Left lung (tissue), 10 donors: Measurements from ENCODE around the gene PRKAR1A. TPM values are rescaled to one million over a fixed set of nuclear protein-coding genes. Genes with fewer than 3 reads are reported as not detected.
"Not testable (repeated sequence)": the region's sequence is repeated elsewhere in the genome, so short reads cannot be mapped to it uniquely, and the experiment has no call there.

Experiments
- ATAC-seq: fragments of 200-7000 bp; cut with Tn5 transposase; one replicate; pipeline ENCODE4 v1.9.1; 2020; ENCODE audit warnings: moderate library complexity
- DNase-seq, 4 donors: peaks; one replicate each; pipeline ENCODE4 v3.0.0-alpha.2; 2013 to 2020
- H3K27ac ChIP-seq, 2 donors: fragments of 200-600 bp; sonication (generic) in 1 of 2; one replicate each; pipeline versions ENCODE4 v1.5.0 to v1.8.0; 2020 to 2021
- H3K27me3 ChIP-seq, 2 donors: fragments of 200-600 bp; sonication (generic) in 1 of 2; one replicate each; pipeline versions ENCODE4 v1.5.0 to v1.8.0; 2020 to 2021
- H3K36me3 ChIP-seq, 2 donors: fragments of 200-600 bp; sonication (generic) in 1 of 2; one replicate each; pipeline versions ENCODE4 v1.5.0 to v1.8.0; 2020 to 2021
- H3K4me1 ChIP-seq, 2 donors: fragments of 200-600 bp; one replicate each; pipeline ENCODE4 v1.8.0; 2021
- H3K4me3 ChIP-seq, 2 donors: fragments of 200-600 bp; sonication (generic) in 1 of 2; one replicate each; pipeline versions ENCODE4 v1.5.0 to v1.8.0; 2020 to 2021; ENCODE audit warnings: mild to moderate bottlenecking in 1 of 2
- H3K9me3 ChIP-seq, 2 donors: fragments of 200-600 bp; sonication (generic) in 1 of 2; one replicate each; pipeline versions ENCODE4 v1.5.0 to v1.8.0; 2020 to 2021
- intact Hi-C, 2 donors: fragments of 100-400 bp; cut with DNase I; formaldehyde crosslinking; loops; one replicate each; pipeline versions ENCODE4 v1.11.2 to v1.14.2; 2022
- polyA plus RNA-seq, 6 donors: library from polyadenylated mRNA; unstranded; fragments of 120-200 nt; gene quantifications; one replicate each; pipeline ENCODE4 v1.2.1, GENCODE V29; 2013; ENCODE audit not compliant: insufficient read length in 6 of 6
- total RNA-seq, 2 donors: library from RNA; stranded (reverse); fragmentation: NEBNext Ultra II Directional; extraction: Animal tissue kit (Norgen Biotek cat#: 25700); gene quantifications; one replicate each; pipeline ENCODE4 v1.2.1, GENCODE V29; 2021
- TF ChIP-seq, protein P1 (sequence below), 2 donors: fragments of 200-600 bp; sonication (generic) in 1 of 2; IDR thresholded peaks; one replicate each; pipeline versions ENCODE4 v1.5.0 to v1.8.0; 2021; ENCODE audit warnings: antibody characterized with exemption in 2 of 2
- donor health status: DM: no; HTN: yes; CAD: no.
- donor health status: DM: no; HTN: no; CAD: no.

Gene PRKAR1A
- total and polyA plus RNA-seq, 8 donors = 307 to 376 (median 330) TPM

DNA sequence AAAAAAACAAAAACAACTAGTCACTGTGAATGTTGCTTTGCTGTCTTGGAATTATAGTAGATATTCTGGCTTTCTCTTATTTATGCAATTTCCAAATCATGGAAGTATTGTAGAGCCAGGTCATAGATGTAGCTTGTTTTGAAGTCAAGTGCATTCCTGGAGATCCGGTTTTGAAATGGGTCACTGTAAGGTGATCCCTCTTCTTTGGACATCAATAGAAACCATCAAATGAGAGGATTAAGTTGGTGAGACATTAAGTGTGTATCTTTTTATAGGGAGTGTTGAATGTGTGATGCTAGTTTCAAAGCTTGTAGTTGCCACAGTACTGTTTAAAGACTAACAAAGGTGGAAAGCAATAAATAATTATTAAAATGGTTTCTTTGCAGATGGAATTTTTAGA lies 4.5 kb downstream of the PRKAR1A start:
- TF ChIP-seq, protein P1, sequence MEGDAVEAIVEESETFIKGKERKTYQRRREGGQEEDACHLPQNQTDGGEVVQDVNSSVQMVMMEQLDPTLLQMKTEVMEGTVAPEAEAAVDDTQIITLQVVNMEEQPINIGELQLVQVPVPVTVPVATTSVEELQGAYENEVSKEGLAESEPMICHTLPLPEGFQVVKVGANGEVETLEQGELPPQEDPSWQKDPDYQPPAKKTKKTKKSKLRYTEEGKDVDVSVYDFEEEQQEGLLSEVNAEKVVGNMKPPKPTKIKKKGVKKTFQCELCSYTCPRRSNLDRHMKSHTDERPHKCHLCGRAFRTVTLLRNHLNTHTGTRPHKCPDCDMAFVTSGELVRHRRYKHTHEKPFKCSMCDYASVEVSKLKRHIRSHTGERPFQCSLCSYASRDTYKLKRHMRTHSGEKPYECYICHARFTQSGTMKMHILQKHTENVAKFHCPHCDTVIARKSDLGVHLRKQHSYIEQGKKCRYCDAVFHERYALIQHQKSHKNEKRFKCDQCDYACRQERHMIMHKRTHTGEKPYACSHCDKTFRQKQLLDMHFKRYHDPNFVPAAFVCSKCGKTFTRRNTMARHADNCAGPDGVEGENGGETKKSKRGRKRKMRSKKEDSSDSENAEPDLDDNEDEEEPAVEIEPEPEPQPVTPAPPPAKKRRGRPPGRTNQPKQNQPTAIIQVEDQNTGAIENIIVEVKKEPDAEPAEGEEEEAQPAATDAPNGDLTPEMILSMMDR (IDR thresholded peaks at IDR 0.05) = no peak
- Histone ChIP-seq H3K27me3 (no peaks in the 10 kb centered on the region), H3K27ac (no peak overlapping the region), H3K9me3 (no peaks in the 10 kb centered on the region), H3K4me1 (peaks cover 17 to 48% of the 10 kb centered on the region in 2 donors), H3K36me3 (peaks cover 0 to 59% of the 10 kb centered on the region in 2 donors), H3K4me3 (no peak overlapping the region)
- no peak for DNase-seq
- ATAC-seq = no peak
- intact Hi-C loops = no loop called here

DNA sequence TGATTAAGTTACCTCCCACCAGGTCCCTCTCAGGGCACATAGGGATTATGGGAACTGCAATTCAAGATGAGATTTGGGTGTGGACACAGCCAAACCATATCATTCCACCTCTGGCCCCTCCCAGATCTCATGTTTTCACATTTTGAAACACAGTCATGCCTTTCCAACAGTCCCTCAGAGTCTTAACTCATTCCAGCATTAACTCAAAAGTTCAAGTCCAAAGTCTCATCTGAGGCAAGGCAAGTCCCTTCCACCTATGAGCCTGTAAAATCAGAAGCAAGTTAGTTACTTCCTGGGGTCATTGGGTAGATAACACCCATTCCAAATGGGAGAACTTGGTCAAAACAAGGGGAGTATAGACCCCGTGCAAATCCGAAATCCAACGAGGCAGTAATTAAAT lies 5.4 kb downstream of the PRKAR1A start:
- DNase-seq, H3K4me3 ChIP-seq, ATAC-seq, H3K9me3 ChIP-seq, intact Hi-C loops, H3K27me3 ChIP-seq, H3K27ac ChIP-seq: not testable (repeated sequence)
- H3K4me1 ChIP-seq = peaks cover 17 to 57% of the 10 kb centered on the region in 2 donors
- H3K36me3 ChIP-seq = peaks cover 0 to 64% of the 10 kb centered on the region in 2 donors

DNA sequence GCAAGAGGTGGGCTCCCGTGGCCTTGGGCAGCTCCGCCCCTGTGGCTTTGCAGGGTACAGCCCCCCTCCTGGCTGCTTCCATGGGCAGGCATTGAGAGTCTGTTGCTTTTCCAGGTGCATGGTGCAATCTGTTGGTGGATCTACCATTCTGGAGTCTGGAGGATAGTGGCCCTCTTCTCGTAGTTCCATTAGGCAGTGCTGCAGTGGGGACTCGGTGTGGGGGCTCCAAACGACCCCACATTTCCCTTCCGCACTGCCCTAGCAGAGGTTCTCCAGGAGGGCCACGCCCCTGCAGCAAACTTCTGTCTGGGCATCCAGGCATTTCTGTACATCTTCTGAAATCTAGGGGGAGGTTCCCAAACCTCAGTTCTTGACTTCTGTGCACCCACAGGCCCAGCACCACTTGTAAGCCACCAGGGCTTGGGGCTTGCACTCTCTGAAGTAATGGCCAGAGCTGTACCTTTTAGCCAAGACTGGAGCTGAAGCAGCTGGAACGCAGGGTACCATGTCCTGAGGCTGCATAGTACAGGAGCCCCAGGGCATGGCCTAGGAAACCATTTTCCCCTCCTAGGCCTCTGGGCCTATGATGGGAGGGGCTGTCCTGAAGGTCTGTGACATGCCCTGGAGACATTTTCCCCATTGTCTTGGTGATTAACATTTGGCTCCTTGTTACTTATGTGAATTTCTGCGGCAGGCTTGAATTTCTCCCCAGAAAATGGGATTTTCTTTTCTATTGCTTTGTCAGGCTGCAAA lies 6.0 kb downstream of the PRKAR1A start:
- DNase-seq = no peak
- TF ChIP-seq, protein P1 (IDR thresholded peaks at IDR 0.05) = no peak
- no peaks in the 10 kb centered on the region for H3K9me3 ChIP-seq
- ATAC-seq = no peak
- peaks cover 0 to 70% of the 10 kb centered on the region in 2 donors for H3K36me3 ChIP-seq
- H3K4me1 ChIP-seq = peaks cover 17 to 63% of the 10 kb centered on the region in 2 donors
- H3K27ac ChIP-seq = no peak overlapping the region
- H3K4me3 ChIP-seq = no peak overlapping the region
- H3K27me3 ChIP-seq = no peaks in the 10 kb centered on the region
- intact Hi-C loops = no loop called here

DNA sequence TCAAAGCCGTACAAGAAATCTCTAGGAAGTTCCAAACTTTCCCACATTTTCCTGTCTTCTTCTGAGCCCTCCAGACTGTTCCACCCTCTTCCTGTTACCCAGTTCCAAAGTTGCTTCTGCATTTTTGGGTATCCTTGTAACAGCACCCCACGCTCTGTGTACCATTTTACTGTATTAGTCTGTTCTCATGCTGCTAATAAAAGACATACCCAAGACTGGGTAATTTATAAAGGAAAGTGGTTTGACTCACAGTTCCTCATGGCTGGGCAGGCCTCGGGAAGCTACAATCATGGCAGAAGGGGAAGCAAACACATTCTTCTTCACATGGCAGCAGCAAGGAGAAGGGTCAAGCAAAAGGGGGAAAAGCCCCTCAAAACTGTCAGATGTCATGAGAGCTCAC lies 6.8 kb downstream of the PRKAR1A start:
- ATAC-seq, intact Hi-C loops, DNase-seq, H3K27me3 ChIP-seq, H3K9me3 ChIP-seq, H3K4me3 ChIP-seq, H3K27ac ChIP-seq: not testable (repeated sequence)
- peaks cover 17 to 60% of the 10 kb centered on the region in 2 donors for H3K4me1 ChIP-seq
- H3K36me3 ChIP-seq = peaks cover 0 to 78% of the 10 kb centered on the region in 2 donors

DNA sequence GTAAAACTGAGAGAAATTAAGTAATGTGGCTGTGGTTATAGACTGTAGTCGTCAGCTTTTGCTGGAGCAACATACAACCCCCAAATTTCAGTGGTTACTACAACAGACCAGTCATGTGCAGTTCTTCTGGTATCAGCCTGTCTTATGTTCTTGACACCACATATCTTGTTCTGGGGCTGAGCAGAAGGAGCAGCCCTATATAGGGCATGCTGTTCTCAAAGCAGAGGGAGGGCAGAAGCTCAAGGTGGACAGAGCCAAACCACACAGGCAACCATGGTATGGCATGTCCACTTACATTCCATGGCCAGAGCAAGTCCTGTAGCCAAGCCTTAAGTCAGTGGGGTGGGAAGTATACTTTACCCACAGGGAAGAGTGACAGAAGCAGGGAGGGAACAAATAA lies 7.7 kb downstream of the PRKAR1A start:
- no peak for DNase-seq
- TF ChIP-seq, protein P1 (IDR thresholded peaks at IDR 0.05) = no peak
- Histone ChIP-seq H3K27me3 (no peaks in the 10 kb centered on the region), H3K4me1 (peaks cover 8 to 51% of the 10 kb centered on the region in 2 donors), H3K4me3 (no peak overlapping the region), H3K36me3 (peaks cover 0 to 87% of the 10 kb centered on the region in 2 donors), H3K27ac (no peak overlapping the region), H3K9me3 (no peaks in the 10 kb centered on the region)
- peak; percentile 60 for ATAC-seq
- intact Hi-C loops = no loop called here

DNA sequence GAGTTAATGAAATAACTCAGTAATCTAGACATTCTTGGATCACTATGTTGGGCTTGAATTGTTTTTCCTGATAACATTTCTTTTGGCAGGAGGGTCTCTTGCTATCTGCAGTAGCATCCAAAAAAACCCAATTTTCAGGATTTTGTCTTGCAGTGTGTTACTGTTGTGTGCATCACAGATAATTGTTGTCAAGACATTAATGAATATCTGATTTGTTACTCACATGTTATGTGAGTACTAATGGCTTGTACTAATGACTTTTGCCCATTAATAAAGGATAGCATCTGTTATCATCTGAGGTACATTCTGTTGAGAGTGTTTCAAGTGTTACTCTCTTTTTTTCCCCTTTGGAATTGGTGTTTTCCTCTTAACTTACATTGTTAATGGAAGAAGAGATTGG lies 10.0 kb downstream of the PRKAR1A start:
- TF ChIP-seq, protein P1 (IDR thresholded peaks at IDR 0.05) = no peak
- Histone ChIP-seq H3K4me3 (no peak overlapping the region), H3K9me3 (no peaks in the 10 kb centered on the region), H3K27me3 (no peaks in the 10 kb centered on the region), H3K36me3 (peaks cover 0 to 88% of the 10 kb centered on the region in 2 donors), H3K27ac (no peak overlapping the region), H3K4me1 (peaks cover 0 to 49% of the 10 kb centered on the region in 2 donors)
- intact Hi-C loops = no loop called here
- ATAC-seq = no peak
- DNase-seq = no peak
